ENCODE measurements around the gene MRPS22. TPM values are rescaled to one million over a fixed set of nuclear protein-coding genes. Genes with fewer than 3 reads are reported as not detected.
"Not testable (repeated sequence)": the region's sequence is repeated elsewhere in the genome, so short reads cannot be mapped to it uniquely, and the experiment has no call there.

The MRPS22 gene
- polyA plus RNA-seq, 1 experiment: 68.4 TPM

- TF ChIP-seq CTCF (IDR thresholded peaks at IDR 0.05; ENCODE audit: low read depth, low read length): no peak
- CTCF ChIA-PET: interaction anchor here (0.5 to 6.0 kb wide), 5 partner anchors 23 to 412 kb away, joined by 6 to 140 read pairs (median 8); no protein-coding TSS in a partner anchor
- POLR2A ChIA-PET: interaction anchor here (0.8 kb wide), 1 partner anchor 378 kb away, joined by 3 read pairs; no protein-coding TSS in a partner anchor
Observed at GRCh38 chr3:139327861-139328260, 16.0 kb upstream of the MRPS22 start.

DNA sequence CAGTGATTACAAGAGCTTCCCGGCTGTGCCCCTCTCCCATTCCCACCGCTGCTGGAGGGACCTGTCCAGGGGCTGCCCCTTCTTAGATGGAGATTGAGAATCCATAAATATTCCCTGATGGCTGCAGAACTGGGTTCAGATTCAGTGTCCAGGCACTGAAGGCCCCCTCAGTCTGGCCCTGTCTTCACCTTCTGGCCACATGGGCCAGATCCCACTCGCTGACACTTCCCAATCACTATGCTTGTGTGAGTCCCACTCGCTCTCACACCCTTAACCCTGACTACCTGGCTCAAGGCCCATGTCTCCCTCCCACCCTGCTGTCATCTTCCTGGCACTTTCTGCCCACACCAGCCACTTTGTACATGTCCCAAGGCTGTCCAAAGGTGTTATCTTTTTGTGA lies 15.5 kb upstream of the MRPS22 start:
- Histone ChIP-seq H3K9me3 (ENCODE audit: control insufficient read depth, insufficient read depth, low read length) (peaks cover 4% of the 10 kb centered on the region; the same call in 1 of the 2 replicates), H3K27ac (ENCODE audit: low read depth, low read length) (no peak overlapping the region), H3K4me3 (ENCODE audit: low read depth, low read length) (no peak overlapping the region), H3K27me3 (ENCODE audit: control insufficient read depth, insufficient read depth, low read length) (peaks cover 13% of the 10 kb centered on the region)
- ChIA-PET POLR2A (interaction anchor here (0.8 kb wide), 1 partner anchor 378 kb away, joined by 3 read pairs; no protein-coding TSS in a partner anchor), CTCF (interaction anchor here (0.5 to 6.0 kb wide), 14 partner anchors 10 to 412 kb away, joined by 3 to 140 read pairs (median 10); no protein-coding TSS in a partner anchor)
- no peak for TF ChIP-seq CTCF (IDR thresholded peaks at IDR 0.05; ENCODE audit: low read depth, low read length)
- no peak for DNase-seq (ENCODE audit: low read depth, low spot score)

More at GRCh38 chr3:139327861-139328260, 16.0 kb upstream of the MRPS22 start:
- Histone ChIP-seq H3K27ac (ENCODE audit: low read depth, low read length) (no peak overlapping the region), H3K9me3 (ENCODE audit: control insufficient read depth, insufficient read depth, low read length) (peaks cover 4% of the 10 kb centered on the region; the same call in 1 of the 2 replicates), H3K27me3 (ENCODE audit: control insufficient read depth, insufficient read depth, low read length) (peaks cover 13% of the 10 kb centered on the region), H3K4me3 (ENCODE audit: low read depth, low read length) (no peak overlapping the region)
- no peak for DNase-seq (ENCODE audit: low read depth, low spot score)

DNA sequence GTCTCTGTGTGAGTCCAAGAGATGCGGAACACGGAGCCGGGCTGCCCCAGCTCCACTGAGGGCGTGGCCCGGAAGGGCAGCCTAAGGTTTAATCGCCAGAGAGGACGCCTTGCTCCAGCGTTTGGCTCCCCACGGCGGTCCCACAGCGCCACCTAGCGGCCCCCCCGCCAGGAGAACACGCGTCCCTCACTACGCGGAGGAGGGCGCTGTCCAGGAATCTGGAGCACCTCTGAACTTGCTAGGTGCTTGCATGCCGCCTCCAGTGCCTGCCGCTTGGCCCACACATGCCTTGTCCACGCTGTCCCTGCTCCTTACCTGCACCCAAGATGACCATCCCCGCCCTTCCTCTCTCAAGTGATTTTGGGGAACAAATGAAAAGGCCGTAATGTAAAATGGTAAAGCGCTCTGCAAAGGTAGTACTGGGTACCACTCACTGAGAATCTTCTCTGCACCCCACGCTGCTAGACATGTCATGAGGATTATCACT lies 14.4 kb upstream of the MRPS22 start:
- DNase-seq (ENCODE audit: low read depth, low spot score): no peak
- POLR2A ChIA-PET: no interaction called here
- TF ChIP-seq CTCF (IDR thresholded peaks at IDR 0.05; ENCODE audit: low read depth, low read length): peak; percentile 100
- Histone ChIP-seq H3K4me3 (ENCODE audit: low read depth, low read length) (0 out of 2 replicates have a peak overlapping the region, but pooled peaks have one; percentile 20), H3K27me3 (ENCODE audit: control insufficient read depth, insufficient read depth, low read length) (peaks cover 10% of the 10 kb centered on the region), H3K9me3 (ENCODE audit: control insufficient read depth, insufficient read depth, low read length) (peaks cover 4% of the 10 kb centered on the region; the same call in 1 of the 2 replicates), H3K27ac (ENCODE audit: low read depth, low read length) (no peak overlapping the region)
- CTCF ChIA-PET: interaction anchor here (0.6 to 6.0 kb wide), 46 partner anchors 11 to 552 kb away, joined by 3 to 140 read pairs (median 4); no protein-coding TSS in a partner anchor

DNA sequence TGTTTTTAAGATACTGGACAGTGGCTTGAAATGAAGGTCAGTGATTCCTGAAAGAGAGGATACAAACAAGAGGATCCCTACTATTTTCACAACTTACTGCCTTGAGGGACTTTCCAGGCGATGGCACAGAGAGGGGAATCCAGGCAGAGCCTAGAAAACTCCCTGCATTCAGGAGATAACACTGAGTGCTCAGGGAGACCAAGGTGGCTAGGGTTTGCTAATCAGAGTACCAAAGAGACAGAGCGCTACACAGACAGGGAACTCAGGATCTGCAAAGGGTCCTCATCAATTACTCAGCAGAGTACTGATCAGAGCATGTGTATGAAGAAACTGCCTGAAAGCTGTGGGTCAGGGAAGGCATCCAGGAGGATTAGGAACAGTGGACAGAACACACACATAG lies 11.7 kb upstream of the MRPS22 start:
- no peak for TF ChIP-seq CTCF (IDR thresholded peaks at IDR 0.05; ENCODE audit: low read depth, low read length)
- DNase-seq (ENCODE audit: low read depth, low spot score): no peak
- ChIA-PET POLR2A (no interaction called here), CTCF (interaction anchor here (6.0 kb wide), 1 partner anchor 221 kb away, joined by 140 read pairs; no protein-coding TSS in a partner anchor)
- H3K27me3 ChIP-seq (ENCODE audit: control insufficient read depth, insufficient read depth, low read length): peaks cover 10% of the 10 kb centered on the region
- no peaks in the 10 kb centered on the region for H3K9me3 ChIP-seq (ENCODE audit: control insufficient read depth, insufficient read depth, low read length)
- no peak overlapping the region for H3K4me3 ChIP-seq (ENCODE audit: low read depth, low read length)
- no peak overlapping the region for H3K27ac ChIP-seq (ENCODE audit: low read depth, low read length)

GRCh38 chr3:139334675-139335074 lies 9.1 kb upstream of the MRPS22 start:
- H3K4me3 ChIP-seq (ENCODE audit: low read depth, low read length); CTCF ChIA-PET; DNase-seq (ENCODE audit: low read depth, low spot score); H3K27me3 ChIP-seq (ENCODE audit: control insufficient read depth, insufficient read depth, low read length); H3K9me3 ChIP-seq (ENCODE audit: control insufficient read depth, insufficient read depth, low read length); H3K27ac ChIP-seq (ENCODE audit: low read depth, low read length); POLR2A ChIA-PET: not testable (repeated sequence)

All from AG04450 (cell line).